Fibroblast of lung (primary cell): ENCODE data around the gene TSPAN3.

Source experiments
- CTCF ChIP-seq, 2 donors: IDR thresholded peaks in 1 of 2; conservative IDR thresholded peaks in 1 of 2; 1 replicate in 1 of 2; 2 replicates in 1 of 2; pipeline ENCODE4 v1.5.1; 2011 to 2012; ENCODE audit warnings: low read length in 2 of 2, control low read depth in 1 of 2, inconsistent platforms in 1 of 2, low read depth in 1 of 2, mild to moderate bottlenecking in 1 of 2
- EZH2 ChIP-seq: IDR thresholded peaks from 2 replicates; pipeline ENCODE4 v1.5.1; 2012; ENCODE audit warnings: low read length, control low read depth, mild to moderate bottlenecking; ENCODE audit errors: missing control alignments

GRCh38 chr15:77085297-77085696, 14.4 kb upstream of the TSPAN3 start:
- TF ChIP-seq CTCF (conservative IDR thresholded peaks at IDR 0.05 in 1 of 2, IDR thresholded peaks at IDR 0.05 in 1 of 2; ENCODE audit: low read depth in 1 of 2, low read length in 2 of 2), result no peak
- no peak for TF ChIP-seq EZH2
